Measurements from ENCODE around the gene KRTAP2-2.
"Not testable (repeated sequence)": the region's sequence is repeated elsewhere in the genome, so short reads cannot be mapped to it uniquely, and the experiment has no call there.

Gene KRTAP2-2

DNA sequence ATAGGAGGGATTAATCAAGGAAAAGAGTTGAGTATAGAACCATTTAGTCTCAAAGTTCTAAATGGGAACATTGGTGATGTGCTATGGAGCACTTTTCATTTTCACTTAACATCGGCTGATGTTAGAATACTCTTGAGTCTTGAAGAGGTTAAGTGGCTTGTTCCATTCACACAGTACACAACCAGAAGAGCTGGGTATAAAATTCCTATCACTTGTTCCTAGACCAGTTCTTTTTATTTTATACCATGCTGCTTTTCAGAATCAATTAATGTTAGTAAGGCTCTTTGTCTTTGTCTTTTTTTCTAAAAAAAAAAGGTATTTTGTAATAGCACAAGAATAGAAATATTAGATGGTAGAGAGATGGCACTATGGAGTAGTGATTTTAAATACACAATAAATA lies 12.1 kb downstream of the KRTAP2-2 start:
- TF ChIP-seq, protein P1, sequence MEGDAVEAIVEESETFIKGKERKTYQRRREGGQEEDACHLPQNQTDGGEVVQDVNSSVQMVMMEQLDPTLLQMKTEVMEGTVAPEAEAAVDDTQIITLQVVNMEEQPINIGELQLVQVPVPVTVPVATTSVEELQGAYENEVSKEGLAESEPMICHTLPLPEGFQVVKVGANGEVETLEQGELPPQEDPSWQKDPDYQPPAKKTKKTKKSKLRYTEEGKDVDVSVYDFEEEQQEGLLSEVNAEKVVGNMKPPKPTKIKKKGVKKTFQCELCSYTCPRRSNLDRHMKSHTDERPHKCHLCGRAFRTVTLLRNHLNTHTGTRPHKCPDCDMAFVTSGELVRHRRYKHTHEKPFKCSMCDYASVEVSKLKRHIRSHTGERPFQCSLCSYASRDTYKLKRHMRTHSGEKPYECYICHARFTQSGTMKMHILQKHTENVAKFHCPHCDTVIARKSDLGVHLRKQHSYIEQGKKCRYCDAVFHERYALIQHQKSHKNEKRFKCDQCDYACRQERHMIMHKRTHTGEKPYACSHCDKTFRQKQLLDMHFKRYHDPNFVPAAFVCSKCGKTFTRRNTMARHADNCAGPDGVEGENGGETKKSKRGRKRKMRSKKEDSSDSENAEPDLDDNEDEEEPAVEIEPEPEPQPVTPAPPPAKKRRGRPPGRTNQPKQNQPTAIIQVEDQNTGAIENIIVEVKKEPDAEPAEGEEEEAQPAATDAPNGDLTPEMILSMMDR (conservative IDR thresholded peaks at IDR 0.05; ENCODE audit: low read depth, low read length): no peak
- no peak for DNase-seq (ENCODE audit: low read depth)
- no peak overlapping the region for H3K4me3 ChIP-seq (ENCODE audit: low read length)

DNA sequence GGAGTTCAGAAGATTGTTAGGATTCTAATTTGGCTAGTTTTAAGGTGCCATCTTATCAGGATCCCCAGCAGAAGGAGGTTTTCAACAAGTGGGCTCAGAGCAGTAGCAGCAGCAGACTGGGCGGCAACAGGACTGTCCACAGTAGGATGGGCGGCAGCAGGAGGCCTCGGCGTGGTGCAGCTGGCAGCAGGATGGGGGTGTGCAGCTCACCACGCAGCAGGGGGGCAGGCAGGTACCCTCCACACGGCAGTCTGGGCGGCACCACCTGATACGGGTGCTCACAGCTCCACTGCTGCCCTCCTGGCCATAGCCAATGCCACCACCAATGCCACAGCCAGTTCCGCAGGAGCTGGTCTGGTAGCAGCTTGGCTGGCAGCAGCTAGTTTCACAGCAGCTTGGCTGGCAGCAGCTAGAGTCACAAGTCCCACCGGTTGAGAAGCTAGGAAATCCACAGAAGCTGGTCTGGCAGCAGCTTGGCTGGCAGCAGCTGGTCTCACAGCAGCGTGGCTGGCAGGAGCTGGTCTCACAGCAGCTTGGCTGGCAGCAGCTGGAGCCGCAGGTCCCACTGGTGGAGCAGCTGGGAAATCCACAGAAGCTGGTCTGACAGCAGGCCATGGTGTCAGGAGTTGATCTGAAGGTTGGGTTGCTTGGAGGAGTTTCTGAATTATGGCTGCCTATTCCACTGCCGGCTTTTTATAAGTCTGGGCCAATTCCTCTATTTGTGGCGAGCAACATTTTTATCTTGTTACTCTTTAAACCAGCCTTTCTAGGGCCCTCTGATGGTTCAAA lies 14.1 kb downstream of the KRTAP2-2 start, which contains the start of gene KRTAP1-1:
Gene KRTAP1-1, minus strand, starts transcription at position 668 of the 789 bp plus-strand sequence. Its CDS starts 53 bp downstream, at position 615.
- not testable (repeated sequence) for DNase-seq (ENCODE audit: low read depth); H3K4me3 ChIP-seq (ENCODE audit: low read length)

DNA sequence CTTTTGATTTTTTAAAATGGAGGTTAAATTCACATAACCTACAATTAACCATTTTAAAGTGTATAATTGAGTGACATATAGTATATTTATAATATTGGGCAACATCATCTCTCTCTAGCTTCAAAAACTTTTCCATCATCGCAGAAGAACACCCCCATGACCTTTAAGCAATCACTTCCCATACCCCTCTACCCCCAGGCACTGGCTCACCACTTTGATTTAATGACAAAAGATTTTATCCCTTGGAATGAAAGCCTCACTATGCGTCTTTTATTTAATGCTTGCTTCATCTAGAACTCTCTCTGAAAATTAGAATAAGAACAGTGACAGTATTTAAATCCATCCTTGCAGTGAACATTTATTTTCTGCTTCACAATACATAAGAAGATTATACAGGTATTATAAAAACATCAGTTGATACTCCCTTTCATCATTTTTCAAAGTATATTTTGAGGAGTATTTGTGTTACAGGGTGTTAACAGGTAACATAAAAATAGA lies 17.1 kb downstream of the KRTAP2-2 start:
- no peak for DNase-seq (ENCODE audit: low read depth)
- no peak overlapping the region for H3K4me3 ChIP-seq (ENCODE audit: low read length)
- TF ChIP-seq, protein P1 (conservative IDR thresholded peaks at IDR 0.05; ENCODE audit: low read depth, low read length): no peak

DNA sequence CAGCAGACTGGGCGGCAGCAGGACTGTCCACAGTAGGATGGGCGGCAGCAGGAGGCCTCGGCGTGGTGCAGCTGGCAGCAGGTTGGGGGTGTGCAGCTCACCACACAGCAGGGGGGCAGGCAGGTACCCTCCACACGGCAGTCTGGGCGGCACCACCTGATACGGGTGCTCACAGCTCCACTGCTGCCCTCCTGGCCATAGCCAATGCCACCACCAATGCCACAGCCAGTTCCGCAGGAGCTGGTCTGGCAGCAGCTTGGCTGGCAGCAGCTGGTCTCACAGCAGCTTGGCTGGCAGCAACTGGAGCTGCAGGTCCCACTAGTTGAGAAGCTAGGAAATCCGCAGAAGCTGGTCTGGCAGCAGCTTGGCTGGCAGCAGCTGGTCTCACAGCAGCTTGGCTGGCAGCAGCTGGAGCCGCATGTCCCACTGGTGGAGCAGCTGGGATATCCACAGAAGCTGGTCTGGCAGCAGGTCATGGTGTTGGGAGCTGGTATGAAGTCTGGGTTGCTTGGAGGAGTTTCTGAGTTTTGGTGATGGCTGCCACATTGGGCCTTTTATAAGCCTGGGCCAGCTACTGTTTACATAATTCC lies 20.6 kb downstream of the KRTAP2-2 start, which contains the start of gene KRTAP1-3:
Gene KRTAP1-3, minus strand, starts transcription at position 529 of the 590 bp plus-strand sequence. Its CDS starts 53 bp downstream, at position 476.
- H3K4me3 ChIP-seq (ENCODE audit: low read length); DNase-seq (ENCODE audit: low read depth): not testable (repeated sequence)

DNA sequence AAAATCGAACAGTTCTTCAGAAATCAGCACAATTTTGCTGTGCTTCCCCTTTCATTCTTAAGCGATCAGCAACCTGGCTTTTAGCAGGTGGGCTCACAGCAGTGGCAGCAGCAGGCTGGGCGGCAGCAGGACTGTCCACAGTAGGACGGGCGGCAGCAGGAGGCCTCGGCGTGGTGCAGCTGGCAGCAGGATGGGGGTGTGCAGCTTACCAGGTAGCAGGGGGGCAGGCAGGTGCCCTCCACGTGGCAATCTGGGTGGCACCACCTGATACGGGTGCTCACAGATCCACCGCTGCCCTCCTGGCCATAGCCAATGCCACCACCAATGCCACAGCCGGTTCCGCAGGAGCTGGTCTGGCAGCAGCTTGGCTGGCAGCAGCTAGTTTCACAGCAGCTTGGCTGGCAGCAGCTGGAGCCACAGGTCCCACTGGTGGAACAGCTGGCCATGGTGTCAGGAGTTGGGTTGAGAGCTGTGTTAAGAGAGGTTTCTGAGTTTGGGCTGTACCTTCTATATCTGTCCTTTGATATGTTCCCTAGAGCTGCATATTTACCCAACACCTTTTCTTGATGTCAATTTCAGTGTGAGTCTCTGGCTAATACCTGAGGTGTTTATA lies 25.3 kb downstream of the KRTAP2-2 start, which contains the start of gene KRTAP1-4:
Gene KRTAP1-4, minus strand, starts transcription at position 563 of the 613 bp plus-strand sequence. Its CDS starts 117 bp downstream, at position 446.
- TF ChIP-seq, protein P1 (conservative IDR thresholded peaks at IDR 0.05; ENCODE audit: low read depth, low read length): no peak
- no peak within 1 kb of the TSS for H3K4me3 ChIP-seq (ENCODE audit: low read length)
- no peak for DNase-seq (ENCODE audit: low read depth)

DNA sequence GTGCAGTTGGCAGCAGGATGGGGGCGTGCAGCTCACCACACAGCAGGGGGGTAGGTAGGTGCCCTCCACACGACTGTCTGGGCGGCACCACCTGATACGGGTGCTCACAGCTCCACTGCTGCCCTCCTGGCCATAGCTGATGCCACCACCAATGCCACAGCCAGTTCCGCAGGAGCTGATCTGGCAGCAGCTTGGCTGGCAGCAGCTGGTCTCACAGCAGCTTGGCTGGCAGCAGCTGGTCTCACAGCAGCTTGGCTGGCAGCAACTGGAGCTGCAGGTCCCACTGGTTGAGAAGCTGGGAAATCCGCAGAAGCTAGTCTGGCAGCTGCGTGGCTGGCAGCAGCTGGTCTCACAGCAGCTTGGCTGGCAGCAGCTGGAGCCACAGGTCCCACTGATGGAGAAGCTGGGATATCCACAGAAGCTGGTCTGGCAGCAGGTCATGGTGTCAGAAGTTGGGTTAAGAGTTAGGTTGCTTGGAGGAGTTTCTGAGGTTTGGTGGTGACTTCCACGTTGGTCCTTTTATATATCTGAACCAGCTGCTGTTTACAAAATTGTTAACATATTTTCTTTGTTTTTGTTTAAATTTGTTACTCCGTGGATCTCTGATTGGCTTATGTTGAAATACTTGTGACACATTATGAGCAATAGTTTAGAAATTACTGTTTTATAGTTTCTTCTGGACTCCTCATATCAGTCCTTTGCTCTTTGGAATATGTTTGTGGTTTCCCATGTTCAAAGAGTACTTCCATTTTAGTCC lies 28.1 kb downstream of the KRTAP2-2 start, which contains the start of gene KRTAP1-5:
Gene KRTAP1-5, minus strand, starts transcription at position 494 of the 757 bp plus-strand sequence. Its CDS starts 53 bp downstream, at position 441.
- H3K4me3 ChIP-seq (ENCODE audit: low read length): no peak within 1 kb of the TSS
- no peak for DNase-seq (ENCODE audit: low read depth)
- TF ChIP-seq, protein P1 (conservative IDR thresholded peaks at IDR 0.05; ENCODE audit: low read depth, low read length): no peak

DNA sequence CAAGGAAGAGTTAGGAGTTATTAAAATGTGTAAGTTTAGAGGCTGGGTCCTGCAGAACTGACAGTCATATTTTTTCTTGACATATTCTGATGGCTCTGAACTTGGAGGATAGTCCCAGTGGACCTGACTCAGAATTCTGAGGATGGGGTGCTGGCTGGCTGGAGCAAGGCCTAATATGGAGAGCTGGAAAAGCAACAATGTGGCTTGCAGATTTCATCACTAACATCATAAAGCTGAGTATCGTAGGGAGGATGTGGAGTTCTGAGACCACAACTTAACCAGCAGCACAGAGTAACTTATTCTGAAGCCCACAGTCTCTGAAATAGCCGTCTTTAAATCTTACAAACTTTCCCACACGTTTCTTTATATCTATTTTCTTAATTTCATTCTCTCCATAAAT lies 30.3 kb downstream of the KRTAP2-2 start:
- TF ChIP-seq, protein P1 (conservative IDR thresholded peaks at IDR 0.05; ENCODE audit: low read depth, low read length): no peak
- DNase-seq (ENCODE audit: low read depth): no peak

More for the DNA sequence above, 30.3 kb downstream of the KRTAP2-2 start:
- H3K4me3 ChIP-seq (ENCODE audit: low read length): no peak overlapping the region
